Measurements from ENCODE around the gene KRT6C.
"Not testable (repeated sequence)": the region's sequence is repeated elsewhere in the genome, so short reads cannot be mapped to it uniquely, and the experiment has no call there.

The KRT6C gene

DNA sequence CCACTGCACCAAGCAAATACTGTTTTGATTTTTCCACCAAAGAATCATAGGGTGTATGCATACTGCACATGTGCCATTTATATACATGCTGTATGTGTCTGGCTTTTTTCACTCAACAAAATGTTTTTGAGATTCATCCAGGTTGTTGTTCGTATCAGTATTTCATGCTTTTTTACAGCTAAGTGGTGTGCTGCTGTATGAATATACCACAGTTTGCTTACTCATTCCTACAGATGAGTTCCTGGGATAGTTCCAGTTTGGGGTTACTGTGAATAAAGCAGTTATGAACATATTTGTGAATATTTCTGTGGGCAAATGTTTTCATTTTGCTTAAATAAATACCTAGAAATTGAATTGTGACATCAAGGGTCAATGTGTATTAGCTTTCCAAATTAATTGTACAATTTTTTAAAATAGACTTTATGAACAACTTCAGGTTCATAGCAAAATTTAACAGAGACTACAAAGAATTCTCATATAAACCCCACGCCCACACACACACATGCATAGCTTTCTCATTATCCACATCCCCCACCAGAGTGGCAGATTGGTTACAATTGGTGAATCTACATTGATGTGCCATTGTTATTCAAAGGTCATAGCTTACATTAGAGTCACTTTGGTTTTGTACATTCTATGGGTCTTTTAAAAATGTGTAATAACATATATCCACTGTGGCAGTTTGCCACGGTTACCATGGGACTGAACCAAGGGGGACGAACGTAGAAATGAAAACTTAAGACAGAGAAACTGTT, 26.4 kb upstream of the KRT6C start:
- FAIRE-seq: no peak

DNA sequence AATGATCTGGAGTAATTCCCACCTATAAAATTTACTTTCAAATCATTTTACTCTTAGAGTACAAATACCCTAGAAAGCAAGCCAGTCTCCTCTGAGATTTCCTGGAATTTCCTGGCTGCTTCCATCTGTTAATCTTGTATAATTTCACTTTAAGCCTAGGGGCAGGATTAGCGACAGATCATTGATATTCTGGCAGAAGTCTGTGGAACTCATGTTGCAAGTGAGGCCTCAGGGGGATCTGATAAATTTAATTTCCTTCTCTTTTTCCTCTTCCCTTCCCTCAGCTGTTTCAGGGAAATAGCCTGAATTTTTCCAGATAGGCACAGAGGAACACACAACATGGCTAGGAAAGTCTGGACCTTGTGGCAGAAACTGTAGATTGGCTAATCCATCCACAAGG, 25.3 kb upstream of the KRT6C start:
- FAIRE-seq: no peak

DNA sequence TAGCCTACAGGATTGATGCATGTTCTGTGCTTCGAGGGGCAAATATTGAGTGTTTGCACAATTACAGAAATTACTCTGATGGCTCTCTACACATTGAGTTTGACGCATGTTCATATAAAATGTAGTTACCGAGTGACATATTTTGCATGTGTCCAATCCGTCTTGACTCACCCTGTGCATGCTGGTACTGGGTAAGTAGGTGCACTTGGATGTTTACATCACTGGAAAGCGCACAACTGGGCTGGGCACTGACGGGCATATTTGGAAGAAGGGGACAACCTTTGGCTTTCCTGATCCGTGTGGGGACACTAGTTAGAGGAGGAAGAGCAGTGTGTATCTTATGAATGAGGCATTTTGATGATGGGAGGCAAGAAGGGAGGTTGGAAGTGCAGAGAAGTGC, 24.4 kb upstream of the KRT6C start:
- no peak for FAIRE-seq

DNA sequence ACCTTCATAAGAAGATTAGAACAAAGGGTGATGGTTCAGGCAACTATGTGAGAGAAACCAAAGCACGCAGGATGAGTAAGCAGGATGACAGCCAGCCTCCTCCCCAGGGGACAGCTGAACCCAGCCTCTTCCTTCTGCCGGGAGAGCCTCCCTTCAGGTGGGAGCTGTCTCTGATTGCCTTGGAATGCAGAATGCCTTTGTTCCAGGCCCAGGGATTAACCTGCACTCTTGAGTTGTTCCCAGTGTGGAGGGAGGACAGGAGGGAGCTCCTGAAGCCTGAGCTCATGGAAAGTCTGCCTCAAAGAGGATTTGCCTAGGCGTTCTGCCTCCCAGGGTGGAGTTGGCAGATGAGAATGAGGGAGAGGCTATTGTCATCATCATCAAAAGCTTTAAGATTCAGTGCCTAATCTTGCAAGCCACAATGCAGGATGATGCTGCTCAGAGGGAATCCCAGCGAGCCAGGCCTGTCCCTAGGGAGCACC, 23.0 kb upstream of the KRT6C start:
- FAIRE-seq: no peak

DNA sequence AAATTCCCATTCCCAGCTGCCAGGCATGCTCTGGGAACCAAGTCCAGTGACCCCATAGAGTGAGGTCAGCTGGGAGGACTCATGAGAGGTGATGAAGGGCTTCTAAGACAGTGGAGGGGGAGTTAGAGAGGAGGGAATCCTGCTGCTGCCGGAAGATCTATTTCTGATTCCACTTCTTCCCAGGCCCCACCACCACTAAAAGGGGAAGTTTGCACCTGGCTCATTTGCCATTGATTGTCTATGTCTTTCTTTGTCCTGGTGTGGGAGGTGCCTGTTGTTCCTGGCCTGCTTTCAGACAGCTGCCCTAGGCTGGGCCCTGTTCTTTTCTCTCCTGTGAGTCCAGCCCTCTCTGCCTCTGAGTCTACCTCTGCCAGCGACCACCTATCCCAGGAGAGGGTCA, 22.4 kb upstream of the KRT6C start:
- FAIRE-seq: no peak

DNA sequence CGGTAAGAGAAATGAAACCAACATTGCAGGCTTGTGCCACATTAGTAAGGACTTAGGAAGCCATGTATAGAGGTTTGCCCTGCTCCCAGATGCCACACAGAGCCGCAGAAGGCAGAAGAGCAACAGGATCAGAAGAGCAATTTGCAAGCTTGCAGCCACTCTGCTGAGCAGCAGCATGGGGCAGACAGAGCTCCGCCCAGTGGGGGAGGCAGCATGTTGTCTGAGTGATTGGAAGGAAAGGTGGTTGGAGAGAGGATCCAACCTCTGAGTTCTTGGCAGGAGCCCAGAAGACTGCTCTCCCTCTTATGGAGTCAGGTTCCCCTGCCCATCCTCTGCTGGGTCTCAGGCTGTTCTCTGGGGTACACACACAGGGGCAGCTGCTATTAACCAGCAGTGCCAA, 21.8 kb upstream of the KRT6C start:
- FAIRE-seq: no peak

DNA sequence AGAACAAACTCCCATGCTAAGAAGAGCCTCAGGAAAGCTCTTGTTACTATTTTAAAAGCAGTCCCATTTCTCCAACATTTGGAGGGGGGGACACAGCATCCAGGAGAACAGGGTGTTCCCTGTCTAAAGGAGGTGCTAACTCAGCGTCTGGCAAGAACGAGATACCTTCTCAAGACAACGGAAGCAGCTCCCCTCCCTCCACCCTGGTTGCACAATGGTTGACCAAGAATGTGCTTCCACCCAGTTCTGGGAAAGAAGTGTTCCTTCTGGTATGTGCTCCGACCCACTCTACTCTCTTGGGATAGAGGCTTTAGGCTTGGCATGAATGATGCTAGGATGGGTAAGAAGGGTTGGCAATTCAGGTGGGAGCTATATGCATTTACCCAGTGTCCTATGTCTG, 20.9 kb upstream of the KRT6C start:
- FAIRE-seq: no peak

DNA sequence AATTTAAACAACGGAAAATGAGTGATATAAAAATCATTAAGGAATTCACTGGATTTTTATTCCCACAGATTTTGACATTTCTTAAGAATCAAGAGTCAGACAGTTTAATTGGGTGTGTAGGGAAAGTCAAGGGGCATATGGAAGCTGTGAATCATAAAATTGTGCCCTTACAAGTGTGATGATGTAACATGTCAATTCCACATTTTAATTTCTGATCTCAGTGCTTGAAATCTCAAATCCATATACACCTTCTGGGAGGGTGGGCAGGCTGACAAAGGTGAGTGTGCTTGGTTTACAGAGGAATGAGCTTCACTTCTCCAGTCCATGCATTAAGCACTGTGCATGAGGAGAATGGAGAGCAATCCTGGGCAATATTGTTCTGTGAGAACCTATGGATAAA, 20.5 kb upstream of the KRT6C start:
- no peak for FAIRE-seq

DNA sequence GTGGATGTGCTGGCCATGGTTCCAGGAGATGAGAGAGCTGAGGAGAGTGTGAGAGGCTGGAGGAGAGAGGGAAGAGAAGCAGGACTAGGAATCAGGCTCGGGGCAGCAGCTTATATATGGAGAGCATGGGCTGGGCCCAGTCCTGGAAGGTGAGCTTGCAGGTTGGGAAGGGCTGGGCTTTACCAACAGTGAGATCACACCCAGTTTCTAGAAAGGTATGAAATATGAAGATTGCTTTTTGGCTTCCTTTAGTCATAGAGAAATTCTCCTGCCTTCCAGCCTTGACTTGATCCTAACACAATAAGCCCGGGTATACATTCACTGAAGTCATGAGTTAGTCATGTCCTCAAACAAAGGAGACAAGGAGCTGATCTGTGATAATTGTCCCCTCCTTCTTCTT, 19.6 kb upstream of the KRT6C start, which contains the start of gene KRT6A:
TSS of gene KRT6A (minus strand) at position 86 of the 400 bp plus-strand sequence. CDS start at position 17, 69 bp downstream.
- FAIRE-seq: no peak

DNA sequence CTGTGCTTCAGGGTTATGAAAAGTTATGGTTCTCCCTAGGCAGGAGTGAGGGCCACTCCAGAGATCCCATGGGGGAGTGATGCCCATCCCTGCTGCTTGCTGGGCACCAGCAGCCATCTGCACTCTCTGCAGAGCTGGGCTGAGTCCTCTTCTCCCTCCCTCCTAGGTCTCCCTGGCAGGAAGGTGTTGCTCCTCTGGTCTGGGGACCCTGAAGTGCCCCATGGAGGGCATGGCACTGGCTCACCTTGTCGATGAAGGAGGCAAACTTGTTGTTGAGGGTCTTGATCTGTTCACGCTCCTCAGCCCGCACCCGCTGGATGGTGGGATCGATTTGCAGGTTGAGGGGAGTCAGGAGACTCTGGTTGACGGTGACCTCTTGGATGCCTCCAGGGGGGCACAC, 18.8 kb upstream of the KRT6C start:
- not testable (repeated sequence) for FAIRE-seq

DNA sequence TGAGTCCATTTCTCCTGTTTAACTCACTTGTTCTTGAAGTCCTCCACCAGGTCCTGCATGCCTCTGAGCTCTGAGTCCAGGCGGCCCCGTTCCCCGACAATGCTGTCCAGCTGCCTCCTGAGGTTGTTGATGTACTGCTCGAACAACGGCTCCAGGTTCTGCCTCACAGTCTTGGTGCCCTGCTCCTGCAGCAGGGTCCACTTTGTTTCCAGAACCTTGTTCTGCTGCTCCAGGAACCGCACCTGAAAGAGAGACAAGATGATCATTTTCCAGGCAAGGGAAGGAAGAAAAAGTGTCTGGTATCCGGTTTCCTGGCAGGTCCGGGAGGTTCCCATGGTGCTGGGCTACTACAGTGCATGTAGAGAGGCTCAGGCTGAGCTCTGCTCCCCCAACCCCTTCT, 17.9 kb upstream of the KRT6C start:
- FAIRE-seq: not testable (repeated sequence)

DNA sequence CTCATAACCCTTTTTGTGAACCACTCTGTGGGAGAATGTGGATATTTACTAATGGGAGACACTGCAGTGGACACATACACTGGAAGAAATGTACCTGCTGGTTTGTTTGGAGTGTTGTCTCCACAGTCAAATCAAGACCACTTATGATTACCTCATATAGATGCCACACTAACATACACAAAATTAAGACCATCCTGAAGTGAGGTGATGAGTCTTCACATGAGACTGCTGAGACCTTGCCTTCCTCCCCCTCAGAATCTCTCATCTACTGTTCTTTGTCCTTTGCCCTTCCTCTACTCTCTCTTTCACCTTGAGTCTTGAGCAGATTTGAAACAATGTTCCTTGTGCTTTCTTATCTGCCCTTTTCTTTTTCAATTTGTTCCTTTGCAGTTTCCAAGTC, 15.1 kb upstream of the KRT6C start:
- FAIRE-seq: no peak

DNA sequence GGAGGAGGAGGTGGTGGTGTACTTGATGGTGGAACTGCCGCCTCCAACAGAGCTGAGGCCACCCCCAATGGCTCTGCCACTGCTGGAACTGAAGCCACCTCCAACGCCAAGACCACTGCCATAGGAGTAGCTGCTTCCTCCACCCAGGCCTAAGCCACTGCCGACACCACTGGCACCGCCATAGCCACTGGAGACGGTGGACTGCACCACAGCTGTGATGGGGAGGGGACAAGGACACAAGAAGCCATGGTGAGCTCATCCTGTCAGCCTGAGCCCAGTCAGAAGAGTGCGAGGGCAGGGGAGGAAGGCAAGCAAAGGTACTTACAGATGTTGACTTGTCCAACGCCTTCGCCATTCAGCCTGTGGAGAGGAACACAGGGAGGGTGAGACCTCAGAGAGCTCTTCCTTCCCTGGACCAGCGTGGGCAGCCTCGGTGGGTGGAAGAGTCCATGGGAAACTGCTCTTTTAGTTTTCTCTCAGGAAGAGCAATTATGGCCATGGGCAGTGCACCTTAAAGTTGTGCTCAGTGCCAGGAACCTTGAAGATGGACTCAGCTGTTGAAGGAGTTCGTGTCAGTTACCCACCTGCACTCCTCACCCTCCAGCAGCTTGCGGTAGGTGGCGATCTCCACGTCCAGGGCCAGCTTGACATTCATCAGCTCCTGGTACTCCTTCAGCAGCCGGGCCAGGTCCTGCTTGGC, 14.3 kb upstream of the KRT6C start:
- not testable (repeated sequence) for FAIRE-seq

DNA sequence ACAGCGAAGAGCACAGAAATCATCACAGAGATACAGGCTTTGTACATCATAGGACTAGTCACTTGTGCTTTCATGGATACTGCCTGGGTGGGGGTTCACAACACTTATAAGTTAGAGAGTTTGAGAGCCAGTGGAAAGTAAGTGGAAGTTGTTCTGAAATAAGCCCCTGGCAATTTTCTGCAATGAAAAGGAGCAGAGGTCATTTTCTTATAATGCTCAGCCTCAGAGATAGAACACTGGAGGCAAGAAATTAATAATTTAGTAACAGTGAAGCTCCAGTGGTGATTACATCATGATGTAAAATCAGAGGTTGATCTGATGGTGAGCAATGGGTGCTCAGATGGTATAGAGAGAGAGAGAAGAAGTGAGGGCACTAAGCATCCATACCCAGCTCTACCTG, 13.6 kb upstream of the KRT6C start:
- FAIRE-seq: no peak

DNA sequence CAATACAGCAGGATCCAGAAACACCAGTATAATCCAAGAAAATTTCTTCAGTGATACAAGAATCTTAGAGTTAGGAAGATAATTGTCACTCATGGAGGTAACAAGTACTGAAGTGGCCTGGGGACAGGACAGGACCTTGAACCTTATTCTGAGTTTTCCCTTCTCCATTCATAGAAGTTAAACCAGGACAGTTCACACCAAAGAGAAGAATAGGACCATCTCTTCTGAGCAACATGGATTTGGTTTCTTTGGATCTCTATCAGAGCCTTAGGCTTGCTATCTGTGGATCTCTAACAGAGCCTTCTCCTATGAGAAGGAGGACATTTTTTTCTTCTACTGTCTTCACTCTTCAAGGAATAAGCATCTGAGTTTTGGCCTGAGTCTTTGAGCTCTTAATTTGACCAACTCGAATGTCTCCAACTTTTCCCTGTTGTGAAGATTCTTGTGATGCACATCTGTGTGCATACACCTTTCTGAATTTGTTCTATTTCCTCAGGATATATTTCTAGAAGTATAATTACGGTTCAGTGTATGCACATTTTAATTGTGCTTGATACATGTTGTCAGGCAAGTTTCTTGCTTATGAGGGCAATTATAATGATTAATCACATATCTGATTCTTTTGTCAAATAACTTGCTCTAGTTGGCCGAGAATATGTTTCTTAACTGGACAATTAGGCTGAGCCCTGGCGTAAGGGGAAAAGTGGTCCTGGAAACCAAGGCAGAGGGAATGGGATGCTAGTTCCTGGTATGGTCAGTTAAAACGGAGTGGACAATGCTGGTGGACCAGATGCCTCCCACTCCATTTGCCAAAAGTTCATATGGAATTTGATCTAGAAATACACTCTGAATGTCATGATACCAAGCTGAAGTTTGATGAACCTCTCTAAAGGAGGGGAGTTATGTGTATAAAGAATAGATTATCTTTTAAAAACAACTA, 12.8 kb upstream of the KRT6C start:
- no peak for FAIRE-seq

DNA sequence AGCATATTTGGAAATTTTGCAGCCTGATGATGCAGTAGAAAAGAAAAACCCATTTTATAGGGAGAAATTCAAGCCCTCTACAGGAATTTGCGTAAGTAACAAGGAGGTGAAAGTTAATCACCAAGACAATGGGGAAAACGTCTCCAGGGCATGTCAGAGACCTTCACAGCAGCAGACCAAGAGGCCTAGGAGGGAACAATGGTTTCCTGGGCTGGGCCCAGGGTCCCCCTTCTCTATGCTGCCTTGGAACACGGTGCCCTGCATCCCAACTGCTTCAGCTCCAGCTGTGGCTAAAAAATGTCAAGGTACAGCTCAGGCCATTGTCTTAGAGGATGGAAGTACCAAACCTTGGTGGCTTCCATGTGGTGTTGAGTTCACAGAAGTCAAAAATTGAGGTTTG, 6.5 kb upstream of the KRT6C start:
- no peak for FAIRE-seq

DNA sequence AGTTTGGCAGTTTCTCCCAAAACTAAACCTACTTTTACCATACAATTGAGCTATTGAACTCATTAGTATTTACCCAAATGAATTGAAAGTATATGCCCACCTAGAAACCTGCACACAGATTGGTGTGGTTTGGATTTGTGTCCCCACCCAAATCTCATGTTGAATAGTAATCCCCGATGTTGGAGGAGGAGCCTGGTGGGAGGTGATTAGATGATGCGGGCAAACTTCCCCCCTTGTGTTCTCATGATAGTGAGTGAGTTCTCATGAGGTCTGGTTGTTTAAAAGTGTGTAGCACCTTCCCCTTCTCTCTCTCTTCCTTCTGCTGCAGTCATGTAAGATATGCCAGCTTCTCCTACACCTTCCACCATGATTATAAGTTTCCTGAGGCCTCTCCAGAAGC, 4.0 kb upstream of the KRT6C start:
- no peak for FAIRE-seq

DNA sequence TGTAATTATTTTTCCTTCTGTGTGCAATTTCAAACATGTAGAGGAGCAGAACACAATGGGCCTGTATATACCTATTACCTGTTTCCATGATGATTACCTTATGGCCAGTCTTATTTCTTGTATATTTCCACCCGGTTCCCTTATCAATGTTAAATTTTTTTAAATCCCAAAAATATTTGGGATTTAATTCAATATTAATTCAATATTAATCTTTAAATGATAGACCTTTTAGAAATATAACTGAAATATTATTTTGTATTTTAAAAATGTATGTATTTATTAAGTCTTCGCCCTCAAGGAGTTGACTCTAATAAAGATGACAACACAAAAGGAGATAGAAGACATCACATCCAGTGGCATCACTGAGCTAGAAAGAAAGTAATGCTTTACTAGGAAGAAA, 607 bp upstream of the KRT6C start:
- FAIRE-seq: no peak

DNA sequence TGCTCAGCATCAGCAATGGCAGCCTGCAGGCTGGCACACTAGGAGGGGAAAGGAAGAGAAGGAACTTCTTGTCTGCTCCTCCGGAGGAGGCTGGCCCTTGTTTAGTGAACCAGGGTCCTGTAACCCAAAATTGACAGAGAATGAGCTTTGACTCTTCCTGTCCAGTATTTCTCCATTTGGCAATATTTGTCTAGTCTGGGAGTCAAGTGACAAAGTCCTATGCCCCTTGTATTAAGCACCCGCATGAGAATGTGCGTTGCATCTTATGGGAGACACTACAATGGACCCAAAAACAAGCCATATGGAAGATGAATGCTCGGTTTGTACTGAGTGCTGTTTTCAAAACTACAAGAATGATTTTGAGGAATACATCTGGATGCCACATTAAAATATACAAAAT, 3.8 kb downstream of the KRT6C start:
- no peak for FAIRE-seq

DNA sequence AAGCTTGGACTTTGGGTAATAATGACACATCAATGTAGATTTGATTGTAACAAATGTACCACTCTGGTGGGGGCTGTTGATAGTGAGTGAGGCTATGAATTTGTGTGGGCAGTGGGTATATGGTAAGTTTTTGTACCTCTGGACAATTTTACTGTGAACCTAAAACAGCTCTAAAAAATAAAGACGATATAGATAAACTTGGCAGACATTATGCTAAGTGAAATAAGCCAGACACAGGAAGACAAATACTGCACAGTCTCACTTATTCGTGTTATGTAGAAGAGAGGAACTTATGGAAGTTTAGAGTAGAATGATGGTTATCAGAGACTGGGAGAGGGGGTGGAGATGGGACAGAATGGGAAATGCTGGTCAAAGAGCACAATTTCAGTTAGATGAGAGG, 8.7 kb downstream of the KRT6C start:
- FAIRE-seq: no peak

DNA sequence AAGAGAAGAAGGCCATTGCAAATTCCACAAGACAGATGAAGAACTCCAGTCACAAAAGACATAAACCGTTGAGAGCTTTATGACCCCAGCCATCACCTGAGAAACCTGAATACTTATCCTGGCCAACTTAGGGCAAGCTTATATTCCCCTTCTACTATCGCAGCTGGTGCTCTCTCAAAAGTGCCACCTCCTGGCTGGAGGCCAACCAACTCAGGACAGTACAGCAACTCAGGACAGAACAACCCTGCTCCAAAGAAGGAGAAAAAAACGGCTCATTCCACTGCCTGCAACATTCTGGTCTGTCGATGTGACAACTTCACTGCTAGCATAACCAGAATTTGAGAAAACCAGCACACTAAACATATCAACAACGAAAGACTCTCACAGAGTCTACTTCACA, 11.9 kb downstream of the KRT6C start:
- FAIRE-seq: no peak

DNA sequence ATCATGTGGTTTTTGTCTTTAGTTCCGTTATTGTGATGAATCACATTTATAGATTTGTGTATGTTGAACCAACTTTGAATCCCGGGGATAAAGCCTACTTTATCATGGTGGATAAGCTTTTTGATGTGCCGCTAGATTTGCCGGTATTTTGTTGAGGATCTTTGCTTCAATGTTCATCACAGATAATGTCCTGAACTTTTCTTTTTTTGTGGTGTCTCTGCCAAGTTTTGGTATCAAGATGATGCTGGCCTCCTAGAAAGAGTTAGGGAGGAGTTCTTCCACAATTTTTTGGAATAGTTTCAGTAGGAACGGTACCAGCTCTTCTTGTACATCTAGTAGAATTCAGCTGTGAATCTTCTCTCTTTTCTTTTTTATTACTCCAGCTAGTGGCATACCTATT, 14.7 kb downstream of the KRT6C start:
- no peak for FAIRE-seq

DNA sequence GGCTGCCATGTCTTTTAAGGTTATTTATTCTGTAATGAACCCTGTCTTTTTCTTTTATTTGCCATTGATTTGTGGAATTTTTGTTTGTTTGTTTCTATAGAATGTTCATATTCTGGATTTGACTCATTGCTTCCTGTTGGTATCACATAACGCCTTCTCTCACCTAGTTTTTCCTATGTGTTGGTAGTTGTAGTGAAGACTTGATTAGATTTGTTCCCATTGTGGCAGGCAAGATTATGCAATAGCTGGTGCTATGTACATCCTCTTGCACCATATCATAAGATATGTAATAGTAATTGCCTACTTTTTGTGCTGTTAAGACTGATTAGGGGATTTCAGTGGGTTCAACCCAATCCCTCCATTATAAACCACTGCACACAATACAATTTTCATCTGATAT, 17.8 kb downstream of the KRT6C start:
- no peak for FAIRE-seq

Measured in colon (tissue), 2 donors.